Subcutaneous adipose tissue (tissue), 4 donors: Measurements from ENCODE around the gene THRA. TPM values are rescaled to one million over a fixed set of nuclear protein-coding genes. Genes with fewer than 3 reads are reported as not detected.

Source experiments
- total RNA-seq, 4 donors: library from RNA; depleted of rRNA; stranded (reverse); fragments of >200 nt; gene quantifications; one replicate each; pipeline ENCODE4 v1.1.0, GENCODE V29; 2016
- TF ChIP-seq, protein P1 (sequence below): fragments of 450-650 bp; IDR thresholded peaks from one replicate; pipeline ENCODE4 v1.5.1; 2016; ENCODE audit warnings: low read depth, mild to moderate bottlenecking, control low read depth, antibody characterized with exemption, moderate library complexity

Gene THRA
- total RNA-seq, 4 donors from 2014 or later: 35.7 to 81.2 (median 47.1) TPM

- TF ChIP-seq, protein P1, sequence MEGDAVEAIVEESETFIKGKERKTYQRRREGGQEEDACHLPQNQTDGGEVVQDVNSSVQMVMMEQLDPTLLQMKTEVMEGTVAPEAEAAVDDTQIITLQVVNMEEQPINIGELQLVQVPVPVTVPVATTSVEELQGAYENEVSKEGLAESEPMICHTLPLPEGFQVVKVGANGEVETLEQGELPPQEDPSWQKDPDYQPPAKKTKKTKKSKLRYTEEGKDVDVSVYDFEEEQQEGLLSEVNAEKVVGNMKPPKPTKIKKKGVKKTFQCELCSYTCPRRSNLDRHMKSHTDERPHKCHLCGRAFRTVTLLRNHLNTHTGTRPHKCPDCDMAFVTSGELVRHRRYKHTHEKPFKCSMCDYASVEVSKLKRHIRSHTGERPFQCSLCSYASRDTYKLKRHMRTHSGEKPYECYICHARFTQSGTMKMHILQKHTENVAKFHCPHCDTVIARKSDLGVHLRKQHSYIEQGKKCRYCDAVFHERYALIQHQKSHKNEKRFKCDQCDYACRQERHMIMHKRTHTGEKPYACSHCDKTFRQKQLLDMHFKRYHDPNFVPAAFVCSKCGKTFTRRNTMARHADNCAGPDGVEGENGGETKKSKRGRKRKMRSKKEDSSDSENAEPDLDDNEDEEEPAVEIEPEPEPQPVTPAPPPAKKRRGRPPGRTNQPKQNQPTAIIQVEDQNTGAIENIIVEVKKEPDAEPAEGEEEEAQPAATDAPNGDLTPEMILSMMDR: no peak
Measured at GRCh38 chr17:40097087-40097486, 34.3 kb downstream of the THRA start.

DNA sequence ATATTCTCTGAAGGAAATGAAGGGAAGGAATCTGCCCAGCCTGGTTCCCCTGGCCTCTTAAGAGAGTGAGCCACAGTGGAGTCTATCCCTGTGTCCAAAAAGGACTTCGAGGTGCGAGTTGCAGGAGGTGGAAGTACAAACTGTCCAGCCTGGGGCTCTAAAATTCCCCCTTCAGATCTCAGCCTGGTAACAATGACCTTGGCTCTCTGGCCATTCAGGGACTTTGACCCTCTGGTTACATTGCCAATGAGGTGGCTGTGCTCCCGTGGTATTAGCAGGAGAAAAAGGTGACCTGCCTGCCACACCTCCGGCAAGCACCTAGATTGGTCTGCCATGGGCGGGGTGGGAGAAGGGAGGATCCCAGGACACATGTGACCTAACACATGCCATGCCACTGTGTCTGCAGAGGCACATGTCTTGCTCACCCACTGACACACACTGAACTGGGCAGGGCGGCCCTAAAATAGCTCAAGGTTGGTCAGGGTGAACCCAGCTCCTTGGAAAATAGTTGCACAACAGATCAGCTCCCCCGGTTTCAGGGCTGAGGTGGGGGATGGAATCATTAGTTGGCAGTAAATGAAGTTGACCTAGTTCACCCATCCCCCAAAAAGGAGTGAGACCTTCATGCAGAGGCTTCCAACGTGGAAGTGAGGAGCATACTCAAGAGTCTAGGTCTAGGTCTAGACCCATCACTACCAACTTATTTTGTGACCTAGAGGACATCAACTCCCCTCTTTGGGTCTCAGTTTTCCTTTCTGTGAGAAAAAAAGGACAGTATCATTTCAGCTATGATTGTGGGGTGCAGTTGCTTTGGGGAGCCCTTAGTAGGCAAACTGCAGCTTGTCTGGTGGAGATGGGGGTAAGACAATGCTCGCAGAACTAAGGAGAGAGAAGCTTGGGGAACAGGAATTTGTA is 35.4 kb downstream of the THRA start:
- TF ChIP-seq, protein P1: no peak

DNA sequence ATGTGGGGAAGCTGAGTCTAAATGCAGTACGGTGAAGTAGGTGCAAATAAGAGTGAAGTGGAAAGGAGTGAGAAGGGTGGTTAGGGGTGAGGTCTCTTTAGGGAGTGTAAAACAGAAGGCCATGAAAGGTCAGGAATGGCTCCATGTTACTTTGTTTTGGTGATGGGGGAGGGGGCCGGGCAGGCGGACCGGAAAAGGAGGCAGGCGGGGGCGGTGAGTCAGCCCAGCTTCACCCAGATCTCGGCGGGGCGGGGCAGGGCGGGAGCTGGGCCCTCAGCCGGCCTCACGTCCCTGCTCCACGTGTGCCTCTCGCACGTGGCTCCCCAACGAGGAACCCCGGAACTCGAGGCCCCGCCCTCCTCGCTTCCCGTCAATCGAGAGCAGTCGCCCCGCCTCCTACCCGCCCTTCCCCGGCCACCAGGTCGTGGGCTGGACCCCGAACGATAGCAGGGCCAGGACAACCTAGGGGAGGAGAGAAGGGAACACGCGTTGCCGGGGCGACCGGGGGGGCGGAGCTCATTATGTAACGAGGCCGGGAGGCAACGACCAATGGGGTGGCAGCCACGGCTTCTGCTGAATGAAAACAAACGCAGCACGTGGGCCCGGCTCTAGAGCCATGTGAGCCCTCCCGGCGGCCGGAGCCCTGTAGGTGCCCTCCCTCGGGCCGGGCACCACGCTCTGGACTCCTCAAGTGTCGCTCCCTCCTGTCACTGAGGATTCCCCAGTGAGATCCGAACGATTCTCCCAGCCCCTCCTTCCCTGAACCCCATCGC is 36.3 kb downstream of the THRA start:
- TF ChIP-seq, protein P1: no peak

DNA sequence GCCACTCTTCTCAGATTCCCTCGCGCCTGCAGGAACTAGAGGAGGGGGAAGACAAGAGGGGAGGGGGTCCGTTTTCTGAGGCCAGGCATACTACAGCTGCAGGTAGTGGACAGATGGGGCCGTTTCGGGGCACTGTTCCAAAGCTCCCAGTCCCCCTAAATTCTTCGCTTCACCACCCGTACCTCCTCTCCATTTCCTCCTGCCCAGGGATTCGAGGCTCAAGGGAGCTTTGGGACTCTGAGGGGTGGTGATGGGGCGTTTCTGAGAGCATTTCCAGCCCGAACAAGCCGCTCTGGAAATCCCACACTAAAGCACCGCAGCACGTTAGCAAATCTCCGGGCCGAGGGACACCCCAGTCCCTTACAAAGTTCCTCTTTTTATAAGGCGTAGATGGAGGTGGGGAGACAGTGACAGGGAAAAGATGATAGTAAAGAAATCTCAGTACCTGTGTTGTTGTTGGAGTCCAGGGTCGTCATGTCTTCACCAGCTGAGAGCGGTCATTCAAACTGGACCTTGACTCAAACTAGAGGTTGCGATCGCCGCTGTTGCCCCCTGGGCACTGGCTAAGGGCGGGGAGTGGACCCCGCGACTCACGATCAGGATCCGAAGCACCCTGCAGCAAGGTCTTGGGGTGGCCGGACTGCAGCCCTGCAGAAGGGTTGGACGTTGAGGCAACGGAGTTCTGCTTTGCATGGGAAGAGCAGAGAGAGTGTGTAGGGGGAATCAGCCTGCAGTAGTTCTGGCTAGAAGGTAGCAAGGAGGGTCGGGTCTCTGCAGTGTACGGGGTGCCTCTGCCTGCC is 37.1 kb downstream of the THRA start:
- TF ChIP-seq, protein P1: no peak

DNA sequence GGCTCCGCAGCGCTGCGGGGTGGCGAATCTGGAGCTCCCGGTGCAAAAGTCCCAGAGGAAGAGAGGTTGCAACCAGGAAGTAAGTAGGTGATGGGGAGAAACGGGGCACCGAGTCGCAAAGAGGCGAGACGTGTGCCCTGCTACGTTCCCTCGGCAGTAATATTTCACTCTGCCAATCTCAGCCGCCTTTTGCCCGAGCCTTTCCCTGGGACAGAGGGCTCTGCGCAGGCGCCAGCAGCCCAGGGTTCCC is 37.6 kb downstream of the THRA start, which contains the start of gene NR1D1:
Gene NR1D1 (minus strand): TSS at position 171 of the 250 bp plus-strand sequence. CDS start 495 bp downstream, outside the sequence.
- TF ChIP-seq, protein P1: no peak

- TF ChIP-seq, protein P1: no peak
Measured at GRCh38 chr17:40100669-40101366, 38.1 kb downstream of the THRA start.
